H4 (cell line): ENCODE data around the gene IWS1. TPM values are rescaled to one million over a fixed set of nuclear protein-coding genes. Genes with fewer than 3 reads are reported as not detected.

Source experiments
- DNase-seq: peaks from one replicate; pipeline ENCODE4 v3.0.0-alpha.2; 2015; ENCODE audit warnings: low spot score
- total RNA-seq: library from RNA; depleted of rRNA; stranded (reverse); fragments of >200 nt; shearing (Covaris generic); gene quantifications from 2 replicates; pipeline ENCODE4 v1.2.3, GENCODE V29; 2014

Gene IWS1
- total RNA-seq, 1 experiment from 2014 or later = 41.2 TPM

- peak; percentile 54 for DNase-seq
Observed at GRCh38 chr2:127498386-127498785, 27.9 kb downstream of the IWS1 start.

- DNase-seq = no peak
Observed at GRCh38 chr2:127490283-127490682, 36.0 kb downstream of the IWS1 start.

GRCh38 chr2:127486247-127487058, 39.8 kb downstream of the IWS1 start:
- DNase-seq = no peak

GRCh38 chr2:127485694-127486071, 40.6 kb downstream of the IWS1 start:
- DNase-seq = no peak

GRCh38 chr2:127485051-127485693, 41.1 kb downstream of the IWS1 start:
- DNase-seq = no peak

GRCh38 chr2:127482031-127482430, 44.3 kb downstream of the IWS1 start:
- DNase-seq = no peak

- DNase-seq = no peak
Observed at GRCh38 chr2:127479866-127480743, 46.2 kb downstream of the IWS1 start.

- DNase-seq = peak; percentile 43
Observed at GRCh38 chr2:127479219-127479825, 47.0 kb downstream of the IWS1 start.

GRCh38 chr2:127475788-127476187, 50.5 kb downstream of the IWS1 start:
- no peak for DNase-seq

- DNase-seq = no peak
Observed at GRCh38 chr2:127472268-127472667, 54.0 kb downstream of the IWS1 start.

GRCh38 chr2:127471286-127471988, 54.9 kb downstream of the IWS1 start:
- DNase-seq = no peak

GRCh38 chr2:127469974-127470373, 56.3 kb downstream of the IWS1 start:
- no peak for DNase-seq

GRCh38 chr2:127469051-127469450, 57.2 kb downstream of the IWS1 start:
- DNase-seq = no peak

- no peak for DNase-seq
Observed at GRCh38 chr2:127465258-127465657, 61.0 kb downstream of the IWS1 start.

- DNase-seq = no peak
Observed at GRCh38 chr2:127464470-127465257, 61.6 kb downstream of the IWS1 start.

- DNase-seq = no peak
Observed at GRCh38 chr2:127463155-127463991, 62.9 kb downstream of the IWS1 start.

GRCh38 chr2:127462461-127462860, 63.8 kb downstream of the IWS1 start:
- no peak for DNase-seq

GRCh38 chr2:127456960-127457359, 69.3 kb downstream of the IWS1 start:
- DNase-seq = no peak
